HT1080 (cell line): ENCODE data around the gene ZNF783. TPM values are rescaled to one million over a fixed set of nuclear protein-coding genes. Genes with fewer than 3 reads are reported as not detected.
"Not testable (repeated sequence)": the region's sequence is repeated elsewhere in the genome, so short reads cannot be mapped to it uniquely, and the experiment has no call there.

Source experiments
- DNase-seq: peaks from one replicate; pipeline ENCODE4 v3.0.0-alpha.2; 2015; ENCODE audit warnings: low read depth
- small RNA-seq: library from RNA; depleted of rRNA; stranded (forward); fragments of <200 nt; gene quantifications from one replicate; pipeline ENCODE3, GENCODE V24; 2014
- total RNA-seq: library from RNA; depleted of rRNA; stranded (reverse); fragments of >200 nt; shearing (Covaris generic); gene quantifications from 2 replicates; pipeline ENCODE4 v1.2.3, GENCODE V29; 2014; rRNA removed

The ZNF783 gene
- total RNA-seq, 1 experiment from 2014 or later: 5.2 TPM

DNA sequence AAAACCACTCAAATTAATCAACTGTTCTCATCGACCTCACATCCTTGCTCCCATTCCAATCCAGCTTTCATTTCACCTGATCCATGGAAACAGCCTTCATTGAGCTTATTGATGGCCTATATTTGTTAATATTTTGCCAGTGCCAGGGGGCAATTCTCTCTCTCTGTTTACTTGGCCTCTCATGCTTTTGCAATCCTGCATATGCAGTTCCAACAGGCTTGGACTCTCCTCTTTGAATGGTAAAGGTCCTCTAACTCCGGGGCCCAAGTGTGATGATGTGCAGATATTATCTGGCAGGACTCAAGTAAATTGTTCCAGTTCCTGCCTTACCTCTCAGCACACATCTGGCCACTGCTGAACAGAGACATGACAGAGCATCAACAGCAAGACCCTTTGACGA lies 67.3 kb downstream of the ZNF783 start:
- DNase-seq: no peak

DNA sequence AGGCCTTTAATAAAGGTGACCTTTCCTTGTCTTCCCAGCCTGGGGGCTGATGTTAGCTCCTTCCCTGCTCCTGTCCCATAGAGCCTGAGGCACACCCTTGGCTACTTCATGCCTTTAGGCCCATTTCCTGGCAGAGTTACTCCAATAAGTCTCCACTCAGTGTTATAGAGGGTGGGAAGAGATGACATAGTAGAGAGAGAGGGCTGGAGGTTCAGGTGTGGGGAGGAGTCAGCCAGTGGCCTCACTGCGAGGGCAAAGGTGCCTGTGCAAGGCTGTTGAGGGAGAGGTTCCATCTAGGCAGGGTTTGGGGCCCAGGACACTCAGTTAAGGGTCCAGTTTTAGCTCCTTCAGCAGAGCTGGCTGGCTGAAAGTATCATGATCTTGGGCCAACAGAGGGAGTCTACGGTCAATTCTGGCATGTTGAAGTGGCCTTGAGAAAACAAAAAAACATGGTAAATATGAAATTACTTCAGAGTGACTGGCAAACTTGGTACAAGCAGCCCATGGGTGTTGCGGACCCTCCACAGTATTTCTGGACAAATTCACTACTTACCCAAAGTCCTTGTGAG lies 67.9 kb downstream of the ZNF783 start:
- DNase-seq: no peak

DNA sequence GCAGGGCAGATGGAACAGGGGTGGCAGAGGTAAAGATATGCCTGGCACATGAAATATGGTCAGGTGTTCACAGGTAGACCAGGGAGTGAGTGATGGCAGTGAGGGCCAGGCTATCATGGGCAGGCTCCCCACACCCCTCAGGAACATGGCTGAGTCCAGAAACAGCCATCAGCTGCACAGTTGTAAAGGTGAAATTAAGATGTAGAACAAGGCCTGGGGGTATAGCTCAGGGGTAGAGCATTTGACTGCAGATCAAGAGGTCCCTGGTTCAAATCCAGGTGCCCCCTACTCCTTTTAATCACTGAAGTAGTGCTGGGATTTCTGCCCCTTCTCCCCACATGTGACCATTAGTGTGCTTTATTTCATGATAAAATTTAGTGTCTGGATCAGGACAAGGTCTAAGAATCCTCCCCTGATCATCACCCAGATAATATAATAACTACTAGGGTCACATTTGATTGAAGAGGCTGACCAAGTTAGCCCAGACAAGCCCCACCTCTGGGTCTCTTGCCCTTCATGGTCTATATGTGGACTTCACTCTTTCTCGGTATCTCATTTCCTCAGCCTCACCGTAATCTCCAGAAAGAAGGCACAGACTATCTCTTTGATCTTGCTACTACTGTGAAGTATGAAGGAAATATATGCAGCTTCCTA lies 69.0 kb downstream of the ZNF783 start:
- peak; percentile 71 for DNase-seq

DNA sequence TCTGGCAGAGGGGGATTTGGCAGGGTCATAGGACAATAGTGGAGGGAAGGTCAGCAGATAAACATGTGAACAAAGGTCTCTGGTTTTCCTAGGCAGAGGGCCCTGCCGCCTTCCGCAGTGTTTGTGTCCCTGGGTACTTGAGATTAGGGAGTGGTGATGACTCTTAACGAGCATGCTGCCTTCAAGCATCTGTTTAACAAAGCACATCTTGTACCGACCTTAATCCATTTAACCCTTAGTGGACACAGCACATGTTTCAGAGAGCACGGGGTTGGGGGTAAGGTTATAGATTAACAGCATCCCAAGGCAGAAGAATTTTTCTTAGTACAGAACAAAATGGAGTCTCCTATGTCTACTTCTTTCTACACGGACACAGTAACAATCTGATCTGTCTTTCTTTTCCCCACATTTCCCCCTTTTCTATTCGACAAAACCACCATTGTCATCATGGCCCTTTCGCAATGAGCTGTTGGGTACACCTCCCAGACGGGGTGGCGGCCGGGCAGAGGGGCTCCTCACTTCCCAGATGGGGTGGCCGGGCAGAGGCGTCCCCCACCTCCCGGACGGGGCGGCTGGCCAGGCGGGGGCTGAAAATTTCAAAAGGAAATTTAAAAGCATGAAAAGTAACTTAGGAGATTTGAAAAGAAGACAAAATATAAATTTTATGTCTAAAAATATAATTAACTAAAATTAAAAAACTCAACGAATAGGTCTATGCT lies 70.8 kb downstream of the ZNF783 start:
- not testable (repeated sequence) for DNase-seq

- DNase-seq: no peak
These were observed 71.3 kb downstream of the ZNF783 start for GRCh38 chr7:149333321-149333717.

- DNase-seq: no peak
These were observed 72.2 kb downstream of the ZNF783 start for GRCh38 chr7:149334219-149334618.

Small RNAs within 50 kb of the gene (small RNA-seq; reads per million reads assigned to genes)
- not detected for gene AC004941.2

Other genes starting within 250 kb of the ZNF783 start
- 159 and 183 TPM in 2 replicates for gene PDIA4, start 233.7 kb upstream of the ZNF783 start, total RNA-seq
- gene ZNF786, start 171.5 kb upstream of the ZNF783 start, total RNA-seq: 3.6 and 4.1 TPM in 2 replicates
- 0.23 and 0.33 TPM in 2 replicates for gene ZNF425, start 135.9 kb upstream of the ZNF783 start, total RNA-seq
- gene ZNF398, start 114.7 kb upstream of the ZNF783 start, total RNA-seq: 6.3 and 7.5 TPM in 2 replicates
- 27.0 and 30.4 TPM in 2 replicates for gene ZNF282, start 66.7 kb upstream of the ZNF783 start, total RNA-seq
- gene ZNF212, start 22.5 kb upstream of the ZNF783 start, total RNA-seq: 5.9 and 8.7 TPM in 2 replicates
- gene ZNF777, start 198.9 kb downstream of the ZNF783 start, total RNA-seq: 12.3 and 13.7 TPM in 2 replicates
- gene ZNF746, start 235.6 kb downstream of the ZNF783 start, total RNA-seq: 18.6 and 19.7 TPM in 2 replicates